HG03097 (cell line): ENCODE data around the gene IL1RN.

Experiments
- ATAC-seq: cut with Tn5 transposase; IDR thresholded peaks from one replicate; pipeline ENCODE4 v1.9.1; 2021; ENCODE audit not compliant: unreplicated experiment, low FRiP score

IL1RN gene

GRCh38 chr2:113149553-113150257 is 22.3 kb downstream of the IL1RN start:
- ATAC-seq, result no peak

GRCh38 chr2:113150258-113150601 is 22.8 kb downstream of the IL1RN start:
- no peak for ATAC-seq

DNA sequence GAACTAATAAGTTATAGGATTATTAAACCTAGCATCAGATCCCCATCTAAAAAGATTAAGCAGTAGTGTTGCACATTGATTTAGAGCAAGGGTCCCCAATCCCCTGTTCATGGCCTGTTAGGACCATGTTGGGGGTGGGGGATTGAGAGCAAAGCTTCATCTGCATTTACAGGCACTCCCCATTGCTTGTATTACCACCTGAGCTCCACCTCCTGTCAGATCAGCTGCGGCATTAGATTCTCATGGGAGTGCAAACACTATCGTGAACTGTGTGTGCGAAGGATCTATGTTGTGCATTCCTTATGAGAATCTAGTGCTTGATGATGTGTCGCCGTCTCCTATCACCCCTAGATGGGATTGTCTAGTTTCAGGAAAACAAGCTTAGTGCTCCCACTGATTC is 27.9 kb downstream of the IL1RN start:
- no peak for ATAC-seq

- no peak for ATAC-seq
Observed at GRCh38 chr2:113156278-113157117, 29.1 kb downstream of the IL1RN start.

DNA sequence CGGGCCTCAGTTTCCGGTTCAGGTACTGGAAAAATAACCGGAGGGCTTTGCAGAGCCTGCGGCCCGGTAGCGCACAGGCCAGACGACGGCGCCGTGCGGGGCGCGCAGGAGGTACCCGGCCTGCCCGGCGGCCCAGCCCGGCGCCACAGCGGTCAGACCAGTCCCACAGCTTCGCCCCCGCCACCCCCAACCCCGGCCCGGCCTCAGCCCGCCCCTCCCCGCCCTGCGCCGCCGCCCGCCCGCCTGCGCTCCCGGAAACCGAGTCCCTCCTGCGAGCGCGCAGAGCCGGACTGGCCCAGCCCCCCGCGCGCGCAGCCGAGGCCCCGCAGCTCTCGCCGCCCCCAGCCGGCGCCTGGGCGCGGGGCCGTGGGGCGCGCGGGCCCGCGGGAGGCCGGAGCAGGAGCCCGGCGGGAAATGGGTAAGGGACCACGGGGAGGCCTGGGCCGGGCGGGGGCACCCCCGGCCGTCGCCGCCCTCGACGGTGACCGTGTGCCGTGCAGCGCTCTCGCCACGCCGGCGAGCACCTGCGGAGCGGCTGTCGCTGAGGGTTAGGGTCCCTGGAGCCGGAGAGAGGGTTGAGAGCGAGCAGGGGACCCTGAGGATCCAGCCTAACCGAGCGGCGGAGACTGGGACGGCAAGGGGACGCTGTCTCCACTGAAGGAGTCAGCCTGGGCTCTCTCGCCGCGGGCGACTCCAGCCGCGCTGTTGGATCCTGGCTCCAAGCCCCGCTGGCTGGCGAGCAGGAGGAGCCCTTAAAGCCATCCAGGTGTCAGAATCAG is 29.9 kb downstream of the IL1RN start:
- ATAC-seq, result no peak

DNA sequence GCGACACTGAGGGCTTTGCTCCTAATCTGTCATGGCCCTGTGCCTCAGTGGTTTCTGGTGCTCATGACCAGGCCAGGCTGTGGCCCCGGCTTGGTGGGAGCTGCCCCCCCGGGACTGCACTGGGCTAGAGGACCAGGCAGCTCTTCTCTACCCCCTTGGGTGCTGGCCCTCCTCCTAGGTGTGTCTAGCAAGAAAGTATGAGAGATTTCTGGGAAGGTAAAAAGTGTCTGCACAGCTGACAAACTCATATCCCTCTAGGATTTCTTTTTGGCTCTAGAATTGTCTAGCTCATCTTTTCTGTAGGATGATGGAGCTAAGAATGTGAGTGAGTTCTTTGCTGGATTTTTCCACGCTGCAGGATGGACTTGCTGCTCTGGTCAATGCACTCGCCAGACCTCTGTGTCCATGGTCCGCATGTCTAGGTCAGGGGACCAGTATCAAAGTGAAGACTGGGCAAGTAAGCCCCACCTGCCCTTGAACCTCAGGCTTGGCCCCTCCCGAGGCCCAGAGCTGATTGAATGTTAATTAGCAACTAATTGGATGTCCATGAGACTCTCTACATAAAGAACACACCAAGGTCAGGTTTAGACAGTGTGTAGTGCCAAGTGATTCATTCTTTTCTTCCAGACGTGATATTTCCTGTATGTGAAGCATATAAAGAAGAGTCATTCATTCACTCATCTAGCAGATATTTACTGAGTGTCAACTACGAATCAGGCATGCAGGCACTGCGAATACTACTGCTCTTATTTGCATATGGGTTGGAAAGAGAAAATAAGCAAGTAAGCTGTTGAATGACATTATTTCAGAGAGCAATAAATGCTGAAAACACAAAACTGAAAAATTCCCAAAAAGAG is 30.7 kb downstream of the IL1RN start:
- no peak for ATAC-seq

DNA sequence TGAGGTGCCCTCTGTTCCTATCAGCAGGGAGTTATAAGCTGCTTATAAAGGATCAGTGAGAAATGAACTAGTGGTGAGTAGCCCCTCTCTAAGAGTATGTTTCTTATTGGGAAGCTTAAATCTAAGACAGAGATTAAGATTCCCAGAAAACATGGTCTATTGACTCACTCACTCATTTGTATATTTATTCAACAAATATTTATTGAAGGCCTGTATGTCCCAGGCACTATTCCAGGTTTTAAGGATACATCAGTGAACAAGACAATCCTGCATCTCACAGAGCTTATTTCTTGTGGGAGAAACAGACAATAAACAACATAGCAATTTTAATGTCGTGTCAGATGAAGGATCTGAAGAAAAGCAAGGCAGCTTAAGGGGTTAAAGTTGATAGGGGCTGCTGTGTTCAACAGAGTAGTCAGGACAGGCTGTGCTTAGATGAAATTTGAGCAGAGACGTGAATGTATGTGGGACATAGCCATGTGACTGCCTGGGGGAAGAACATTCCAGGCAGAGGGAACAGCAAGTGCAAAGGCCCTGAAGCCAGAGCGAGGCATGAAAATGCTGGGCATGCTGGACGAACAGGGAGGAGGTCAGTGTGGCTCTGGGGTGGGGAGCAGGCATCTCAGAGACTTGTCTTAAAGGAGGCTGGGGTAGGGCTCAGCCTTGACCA is 31.6 kb downstream of the IL1RN start:
- ATAC-seq, result no peak

DNA sequence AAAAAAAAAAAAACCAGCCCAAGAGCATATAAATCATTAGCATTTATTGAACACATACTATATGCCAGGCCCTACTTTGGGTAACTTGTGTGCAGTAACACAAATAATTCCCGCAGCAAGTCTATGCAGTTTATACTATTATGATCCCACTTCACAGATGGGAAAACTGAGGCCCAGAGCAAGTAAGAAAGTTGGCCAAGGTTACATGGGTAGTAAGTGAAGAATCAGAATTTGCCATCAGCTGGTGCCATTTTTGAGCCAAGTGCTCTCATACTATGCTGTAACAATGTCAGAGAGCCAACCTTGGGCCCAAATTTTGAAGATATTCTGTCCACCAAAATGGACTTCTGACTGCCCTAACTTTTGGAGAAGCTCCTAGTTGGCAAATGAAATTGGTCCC is 32.9 kb downstream of the IL1RN start:
- ATAC-seq, result no peak

- ATAC-seq, result no peak
Observed at GRCh38 chr2:113160962-113161361, 33.6 kb downstream of the IL1RN start.

- no peak for ATAC-seq
Observed at GRCh38 chr2:113162173-113162572, 34.8 kb downstream of the IL1RN start.

DNA sequence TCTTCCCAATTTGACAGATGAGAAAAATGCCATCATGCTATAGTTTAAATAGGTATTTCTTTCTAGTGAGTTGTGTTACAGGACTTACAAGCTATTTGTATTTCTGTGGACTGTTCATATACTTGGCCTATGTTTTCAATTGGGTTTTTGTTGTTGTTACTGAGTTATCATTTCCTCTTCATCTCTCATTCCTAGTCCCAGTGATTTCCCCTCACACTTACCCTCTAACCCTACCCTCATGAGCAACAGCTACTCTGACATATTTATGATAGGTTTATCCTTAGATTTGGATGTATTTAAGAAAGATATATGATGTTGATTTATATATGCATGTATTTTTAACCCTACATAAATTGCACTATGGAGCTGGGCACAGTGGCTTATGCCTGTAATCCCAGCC is 35.5 kb downstream of the IL1RN start:
- no peak for ATAC-seq

- ATAC-seq, result no peak
Observed at GRCh38 chr2:113164215-113164929, 37.0 kb downstream of the IL1RN start.

DNA sequence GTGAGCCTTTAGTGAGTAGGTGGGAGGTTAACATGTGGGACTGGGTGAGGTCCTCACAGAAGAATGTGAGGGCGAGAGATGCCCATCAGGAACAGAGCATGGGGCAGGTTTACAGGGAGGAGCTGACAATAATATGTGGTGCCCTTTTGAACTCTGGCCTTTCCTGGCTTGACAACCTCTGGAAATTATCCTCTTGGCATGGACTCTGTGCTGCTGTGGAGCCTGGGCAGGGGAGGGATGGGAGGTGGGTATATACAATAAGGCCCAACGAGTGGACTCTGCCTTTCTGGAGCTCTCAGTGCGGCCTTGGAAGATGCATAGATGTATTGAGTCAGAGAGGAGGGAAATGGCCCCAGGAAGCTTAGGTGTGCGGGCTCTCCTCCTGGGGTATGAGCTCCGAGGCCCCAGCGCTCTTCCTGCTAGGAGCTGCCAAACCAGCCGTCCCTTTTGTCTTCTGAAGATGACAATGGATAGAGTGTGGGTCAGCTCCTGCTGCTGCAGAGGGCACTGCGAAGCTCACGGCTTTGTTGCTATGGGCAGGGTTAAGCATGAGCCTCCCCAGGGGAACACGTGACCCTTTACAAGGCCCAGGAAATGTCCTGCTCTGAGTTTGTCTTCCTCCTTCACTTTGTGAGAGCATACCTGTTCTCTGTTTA is 37.7 kb downstream of the IL1RN start:
- ATAC-seq, result no peak

DNA sequence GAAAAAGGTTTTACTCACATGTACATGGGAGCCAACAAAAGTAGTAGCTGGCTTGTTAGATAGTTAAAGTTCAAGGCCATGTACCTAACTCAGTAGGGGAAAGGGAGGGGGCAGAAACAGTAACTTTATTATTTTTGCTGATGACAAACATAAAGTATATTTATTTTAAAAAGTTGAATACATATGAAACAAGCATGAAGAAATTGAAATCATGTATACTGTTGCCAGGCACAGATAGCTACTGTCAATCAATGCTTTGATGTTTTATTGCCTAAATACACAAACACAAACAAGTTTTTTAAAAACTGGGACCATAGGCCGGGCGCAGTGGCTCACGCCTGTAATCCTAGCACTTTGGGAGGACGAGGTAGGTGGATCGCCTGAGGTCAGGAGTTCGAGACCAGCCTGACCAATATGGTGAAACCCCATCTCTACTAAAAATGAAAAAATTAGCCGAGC is 38.8 kb downstream of the IL1RN start:
- ATAC-seq, result no peak

- ATAC-seq, result no peak
Observed at GRCh38 chr2:113167115-113167932, 39.9 kb downstream of the IL1RN start.

DNA sequence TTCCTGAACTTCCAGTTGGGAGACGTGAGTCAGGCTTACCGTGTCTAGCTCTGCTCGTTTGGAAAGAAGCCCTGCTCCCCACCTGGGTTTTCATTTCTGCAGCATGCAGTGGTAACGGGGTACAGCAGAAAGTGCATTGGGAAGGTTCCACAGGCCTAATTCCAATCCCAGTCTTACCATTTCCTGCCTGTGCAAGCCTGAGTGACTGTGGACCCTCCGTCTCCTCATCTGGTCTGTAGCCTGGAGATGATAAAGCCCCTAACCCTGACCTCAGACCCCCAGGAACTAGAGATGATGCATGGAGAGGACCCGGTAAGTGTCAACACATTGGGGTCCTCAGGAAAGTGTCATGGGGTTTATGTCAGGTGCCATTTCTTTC is 40.6 kb downstream of the IL1RN start:
- ATAC-seq, result no peak

DNA sequence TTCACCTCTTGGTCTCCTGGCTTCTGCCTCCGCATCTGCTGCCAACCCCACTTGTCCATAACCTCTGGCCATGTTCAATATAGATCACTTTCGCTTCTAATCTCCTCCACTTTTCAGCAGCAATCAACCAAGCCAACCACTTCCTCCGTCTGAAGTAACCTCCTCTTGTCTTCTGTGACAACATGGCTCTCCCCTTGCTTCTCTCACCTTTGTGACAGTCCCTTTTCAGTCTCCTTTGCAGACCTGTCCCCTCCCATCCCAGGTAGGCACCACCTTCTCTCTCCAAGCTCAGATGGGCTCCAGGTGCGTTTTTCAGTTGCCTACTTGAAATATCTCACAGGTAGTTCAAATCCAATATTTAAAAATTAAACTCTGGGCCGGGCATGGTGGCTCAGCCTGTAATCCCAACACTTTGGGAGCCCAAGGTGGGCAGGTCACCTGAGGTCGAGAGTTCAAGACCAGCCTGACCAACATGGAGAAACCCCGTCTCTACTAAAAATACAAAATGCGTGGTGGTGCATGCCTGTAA is 41.7 kb downstream of the IL1RN start:
- no peak for ATAC-seq

DNA sequence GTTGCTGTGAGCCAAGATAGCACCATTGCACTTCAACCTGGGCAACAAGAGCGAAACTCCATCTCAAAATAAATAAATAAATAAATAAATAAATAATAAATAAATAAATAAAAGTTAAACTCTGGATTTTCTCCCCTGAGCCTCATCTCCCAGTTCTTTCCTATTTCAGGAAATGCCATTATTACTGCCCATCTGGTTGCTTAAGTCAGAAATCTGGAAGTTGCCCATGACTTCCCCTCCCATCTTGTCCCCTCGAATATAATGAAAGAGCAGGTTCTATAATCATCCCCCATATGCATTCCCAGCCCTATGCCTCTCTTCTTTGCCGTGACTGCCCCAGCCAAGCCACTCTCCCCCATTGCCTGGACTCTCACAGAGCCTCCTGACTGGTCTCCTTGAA is 42.2 kb downstream of the IL1RN start:
- no peak for ATAC-seq
